ENCODE results near the gene TLCD3B.

TLCD3B gene

GRCh38 chr16:29995911-29996765, 34.9 kb downstream of the TLCD3B start, which contains the start of gene INO80E:
Gene INO80E, plus strand, starts transcription at chr16:29996241. Its CDS starts 70 bp downstream, at chr16:29996311.
- WGBS (ENCODE audit: extremely low coverage, insufficient coverage, insufficient read length), result no CpG with 5 or more reads among the region's 65 CpGs
- Histone ChIP-seq H3K27ac (ENCODE audit: low read depth, low read length) (peak within 1 kb of the TSS; percentile 53), H2BK12ac (ENCODE audit: low read length) (no peak within 1 kb of the TSS), H2BK5ac (ENCODE audit: low read depth, low read length, poor library complexity) (peak within 1 kb of the TSS; percentile 62), H4K12ac (ENCODE audit: low read depth, low read length) (peak within 1 kb of the TSS; percentile 84), H3K36me3 (ENCODE audit: control insufficient read depth in 1 of 2, insufficient read depth in 2 of 2, low read length in 2 of 2) (peaks cover 33 to 40% of the 10 kb centered on the region in 2 experiments), H3K18ac (ENCODE audit: low read length) (peak within 1 kb of the TSS; percentile 76), H4K8ac (ENCODE audit: low read depth, low read length) (peak within 1 kb of the TSS; percentile 96), H3K4me1 (ENCODE audit: control insufficient read depth in 1 of 2, insufficient read depth in 2 of 2, low read length in 2 of 2) (peaks cover 8 to 9% of the 10 kb centered on the region in 2 experiments), H3K9ac (ENCODE audit: low read length) (peak within 1 kb of the TSS; percentile 86), H2AFZ (ENCODE audit: insufficient read depth, low read length, poor library complexity) (peak within 1 kb of the TSS; percentile 89), H3K23ac (ENCODE audit: low read length) (no peak within 1 kb of the TSS), H3K14ac (ENCODE audit: low read length) (peak within 1 kb of the TSS; percentile 78), H3K79me2 (ENCODE audit: control insufficient read depth, insufficient read depth, low read length, poor library complexity) (peaks cover 7% of the 10 kb centered on the region), H3K9me3 (ENCODE audit: insufficient read depth, low read depth, low read length) (no peaks in the 10 kb centered on the region), H3K79me1 (ENCODE audit: low read length) (peaks cover 11% of the 10 kb centered on the region), H3K4ac (ENCODE audit: low read depth, low read length) (peak within 1 kb of the TSS; percentile 52), H2AK5ac (ENCODE audit: low read length) (peak within 1 kb of the TSS; percentile 34), H3K4me2 (ENCODE audit: low read length) (peak within 1 kb of the TSS; percentile 82), H3K4me3 (ENCODE audit: low read depth, low read length) (peak within 1 kb of the TSS; percentile 85), H2BK120ac (ENCODE audit: insufficient read depth, low read length, poor library complexity) (peak within 1 kb of the TSS; percentile 24), H3K27me3 (ENCODE audit: insufficient read depth, low read length) (no peaks in the 10 kb centered on the region), H4K91ac (ENCODE audit: low read depth, low read length) (peak within 1 kb of the TSS; percentile 80)
- DNase-seq, result peak; percentile 99

GRCh38 chr16:29995324-29995910, 35.7 kb downstream of the TLCD3B start, which contains the start of gene HIRIP3:
Gene HIRIP3, minus strand, starts transcription at chr16:29995617. Its CDS starts 12 bp downstream, at chr16:29995605.
- peaks cover 11% of the 10 kb centered on the region for H3K79me1 ChIP-seq (ENCODE audit: low read length)

DNA sequence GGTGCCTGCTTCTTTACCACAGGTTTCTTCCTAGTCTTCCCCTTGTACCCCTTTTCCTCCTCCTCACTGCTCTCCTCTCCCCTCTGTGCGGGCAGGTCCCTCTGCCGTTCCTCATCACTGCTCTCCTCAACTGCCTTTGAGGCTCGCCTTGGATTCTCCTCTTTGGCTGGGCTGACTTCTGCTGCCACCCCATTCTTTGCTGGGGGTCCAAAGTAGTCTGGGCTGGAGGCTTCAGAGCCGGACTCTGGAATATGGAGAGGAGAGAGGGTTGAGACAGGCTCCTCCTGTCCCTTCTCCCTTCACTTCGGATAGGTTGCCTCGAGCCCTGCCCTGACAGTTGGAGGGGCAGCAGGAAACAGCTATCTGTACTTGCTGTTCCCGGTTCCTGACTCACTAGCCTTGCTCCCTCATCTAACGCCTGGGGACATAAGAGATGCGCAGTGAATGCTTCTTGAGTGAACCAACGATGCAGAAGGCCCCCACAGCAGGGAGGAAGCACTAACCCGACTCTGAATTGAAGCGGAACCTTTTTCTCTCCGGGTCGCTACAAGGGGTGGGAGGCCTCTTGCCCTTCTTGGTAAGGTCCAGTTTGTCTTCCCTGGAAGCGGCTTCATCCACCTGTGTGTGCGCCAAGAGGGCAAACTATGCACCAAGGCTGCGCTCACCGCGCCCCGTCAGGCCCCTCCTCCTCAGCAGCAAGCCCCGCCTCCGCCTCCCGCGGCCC, 36.3 kb downstream of the TLCD3B start:
- Histone ChIP-seq H3K79me1 (ENCODE audit: low read length) (peaks cover 11% of the 10 kb centered on the region), H3K79me2 (ENCODE audit: control insufficient read depth, insufficient read depth, low read length, poor library complexity) (peaks cover 7% of the 10 kb centered on the region), H3K4me2 (ENCODE audit: low read length) (peak overlapping the region; percentile 82), H2BK5ac (ENCODE audit: low read depth, low read length, poor library complexity) (no peak overlapping the region), H2BK12ac (ENCODE audit: low read length) (no peak overlapping the region), H4K12ac (ENCODE audit: low read depth, low read length) (peak overlapping the region; percentile 7), H3K23ac (ENCODE audit: low read length) (no peak overlapping the region), H2AK5ac (ENCODE audit: low read length) (no peak overlapping the region), H2AFZ (ENCODE audit: insufficient read depth, low read length, poor library complexity) (peak overlapping the region; percentile 89), H3K27ac (ENCODE audit: low read depth, low read length) (peak overlapping the region; percentile 35), H2BK120ac (ENCODE audit: insufficient read depth, low read length, poor library complexity) (no peak overlapping the region), H3K27me3 (ENCODE audit: insufficient read depth, low read length) (no peaks in the 10 kb centered on the region), H4K91ac (ENCODE audit: low read depth, low read length) (peak overlapping the region; percentile 80), H4K8ac (ENCODE audit: low read depth, low read length) (peak overlapping the region; percentile 64), H3K18ac (ENCODE audit: low read length) (no peak overlapping the region), H3K9me3 (ENCODE audit: insufficient read depth, low read depth, low read length) (no peaks in the 10 kb centered on the region), H3K4me3 (ENCODE audit: low read depth, low read length) (peak overlapping the region; percentile 76), H3K9ac (ENCODE audit: low read length) (no peak overlapping the region), H3K36me3 (ENCODE audit: control insufficient read depth in 1 of 2, insufficient read depth in 2 of 2, low read length in 2 of 2) (peaks cover 32 to 38% of the 10 kb centered on the region in 2 experiments), H3K14ac (ENCODE audit: low read length) (peak overlapping the region; percentile 16), H3K4me1 (ENCODE audit: control insufficient read depth in 1 of 2, insufficient read depth in 2 of 2, low read length in 2 of 2) (peaks cover 8 to 9% of the 10 kb centered on the region in 2 experiments), H3K4ac (ENCODE audit: low read depth, low read length) (no peak overlapping the region)
- WGBS (ENCODE audit: extremely low coverage, insufficient coverage, insufficient read length), result no CpG with 5 or more reads among the region's 24 CpGs
- peak; percentile 68 to 81 for DNase-seq

More at GRCh38 chr16:29995324-29995910, 35.7 kb downstream of the TLCD3B start, which contains the start of gene HIRIP3:
- H2BK120ac ChIP-seq (ENCODE audit: insufficient read depth, low read length, poor library complexity), result peak within 1 kb of the TSS; percentile 24
- H2BK12ac ChIP-seq (ENCODE audit: low read length), result no peak within 1 kb of the TSS
- no peaks in the 10 kb centered on the region for H3K9me3 ChIP-seq (ENCODE audit: insufficient read depth, low read depth, low read length)
- H3K18ac ChIP-seq (ENCODE audit: low read length), result peak within 1 kb of the TSS; percentile 76
- H4K12ac ChIP-seq (ENCODE audit: low read depth, low read length), result peak within 1 kb of the TSS; percentile 84
- peak within 1 kb of the TSS; percentile 86 for H3K9ac ChIP-seq (ENCODE audit: low read length)
- H3K27ac ChIP-seq (ENCODE audit: low read depth, low read length), result peak within 1 kb of the TSS; percentile 53
- H3K4me1 ChIP-seq (ENCODE audit: control insufficient read depth in 1 of 2, insufficient read depth in 2 of 2, low read length in 2 of 2), result peaks cover 8 to 9% of the 10 kb centered on the region in 2 experiments
- H3K36me3 ChIP-seq (ENCODE audit: control insufficient read depth in 1 of 2, insufficient read depth in 2 of 2, low read length in 2 of 2), result peaks cover 37 to 43% of the 10 kb centered on the region in 2 experiments
- peak within 1 kb of the TSS; percentile 89 for H2AFZ ChIP-seq (ENCODE audit: insufficient read depth, low read length, poor library complexity)
- H3K4ac ChIP-seq (ENCODE audit: low read depth, low read length), result peak within 1 kb of the TSS; percentile 52
- no peaks in the 10 kb centered on the region for H3K27me3 ChIP-seq (ENCODE audit: insufficient read depth, low read length)
- H2BK5ac ChIP-seq (ENCODE audit: low read depth, low read length, poor library complexity), result peak within 1 kb of the TSS; percentile 62
- no peak within 1 kb of the TSS for H2AK5ac ChIP-seq (ENCODE audit: low read length)
- H3K4me3 ChIP-seq (ENCODE audit: low read depth, low read length), result peak within 1 kb of the TSS; percentile 85
- peak within 1 kb of the TSS; percentile 78 for H3K14ac ChIP-seq (ENCODE audit: low read length)
- no peak within 1 kb of the TSS for H3K23ac ChIP-seq (ENCODE audit: low read length)
- DNase-seq, result peak; percentile 84 to 96
- H4K8ac ChIP-seq (ENCODE audit: low read depth, low read length), result peak within 1 kb of the TSS; percentile 96
- no CpG with 5 or more reads among the region's 53 CpGs for WGBS (ENCODE audit: extremely low coverage, insufficient coverage, insufficient read length)
- H3K79me2 ChIP-seq (ENCODE audit: control insufficient read depth, insufficient read depth, low read length, poor library complexity), result peaks cover 7% of the 10 kb centered on the region
- H4K91ac ChIP-seq (ENCODE audit: low read depth, low read length), result peak within 1 kb of the TSS; percentile 80
- peak within 1 kb of the TSS; percentile 82 for H3K4me2 ChIP-seq (ENCODE audit: low read length)
